ENCODE measurements around the gene SUPT20HL2.
"Not testable (repeated sequence)": the region's sequence is repeated elsewhere in the genome, so short reads cannot be mapped to it uniquely, and the experiment has no call there.

Gene SUPT20HL2

GRCh38 chrX:24335871-24336270 lies 22.0 kb upstream of the SUPT20HL2 start:
- Histone ChIP-seq H3K4me3 (ENCODE audit: low read length) (no peak overlapping the region), H3K27me3 (replicated peaks; ENCODE audit: control insufficient read depth, insufficient read depth, low read length) (peaks cover 4% of the 10 kb centered on the region), H3K4me1 (ENCODE audit: control insufficient read depth, insufficient read depth, low read length) (no peaks in the 10 kb centered on the region), H3K9ac (ENCODE audit: low read length) (no peak overlapping the region), H3K36me3 (ENCODE audit: control insufficient read depth, insufficient read depth, low read length, severe bottlenecking) (no peaks in the 10 kb centered on the region), H3K9me3 (ENCODE audit: control insufficient read depth, low read length) (no peaks in the 10 kb centered on the region)
- peak; percentile 24 for DNase-seq (ENCODE audit: low read depth)

GRCh38 chrX:24334461-24334860 lies 20.6 kb upstream of the SUPT20HL2 start:
- Histone ChIP-seq H3K4me1 (ENCODE audit: control insufficient read depth, insufficient read depth, low read length) (no peaks in the 10 kb centered on the region), H3K4me3 (ENCODE audit: low read length) (no peak overlapping the region), H3K36me3 (ENCODE audit: control insufficient read depth, insufficient read depth, low read length, severe bottlenecking) (no peaks in the 10 kb centered on the region), H3K9me3 (ENCODE audit: control insufficient read depth, low read length) (no peaks in the 10 kb centered on the region), H3K9ac (ENCODE audit: low read length) (no peak overlapping the region), H3K27me3 (replicated peaks; ENCODE audit: control insufficient read depth, insufficient read depth, low read length) (peaks cover 4% of the 10 kb centered on the region)
- no peak for DNase-seq (ENCODE audit: low read depth)

- H3K9ac ChIP-seq (ENCODE audit: low read length): no peak overlapping the region
- H3K4me3 ChIP-seq (ENCODE audit: low read length): no peak overlapping the region
- peaks cover 4% of the 10 kb centered on the region for H3K27me3 ChIP-seq (replicated peaks; ENCODE audit: control insufficient read depth, insufficient read depth, low read length)
- no peaks in the 10 kb centered on the region for H3K4me1 ChIP-seq (ENCODE audit: control insufficient read depth, insufficient read depth, low read length)
- H3K36me3 ChIP-seq (ENCODE audit: control insufficient read depth, insufficient read depth, low read length, severe bottlenecking): no peaks in the 10 kb centered on the region
- no peaks in the 10 kb centered on the region for H3K9me3 ChIP-seq (ENCODE audit: control insufficient read depth, low read length)
- peak; percentile 40 for DNase-seq (ENCODE audit: low read depth)
Measured at GRCh38 chrX:24333371-24333770, 19.5 kb upstream of the SUPT20HL2 start.

- no peak overlapping the region for H3K4me3 ChIP-seq (ENCODE audit: low read length)
- no peak overlapping the region for H3K9ac ChIP-seq (ENCODE audit: low read length)
- no peaks in the 10 kb centered on the region for H3K9me3 ChIP-seq (ENCODE audit: control insufficient read depth, low read length)
- peaks cover 4% of the 10 kb centered on the region for H3K27me3 ChIP-seq (replicated peaks; ENCODE audit: control insufficient read depth, insufficient read depth, low read length)
- peak; percentile 1 for DNase-seq (ENCODE audit: low read depth)
- no peaks in the 10 kb centered on the region for H3K36me3 ChIP-seq (ENCODE audit: control insufficient read depth, insufficient read depth, low read length, severe bottlenecking)
- no peaks in the 10 kb centered on the region for H3K4me1 ChIP-seq (ENCODE audit: control insufficient read depth, insufficient read depth, low read length)
Measured at GRCh38 chrX:24332878-24333277, 19.0 kb upstream of the SUPT20HL2 start.

DNA sequence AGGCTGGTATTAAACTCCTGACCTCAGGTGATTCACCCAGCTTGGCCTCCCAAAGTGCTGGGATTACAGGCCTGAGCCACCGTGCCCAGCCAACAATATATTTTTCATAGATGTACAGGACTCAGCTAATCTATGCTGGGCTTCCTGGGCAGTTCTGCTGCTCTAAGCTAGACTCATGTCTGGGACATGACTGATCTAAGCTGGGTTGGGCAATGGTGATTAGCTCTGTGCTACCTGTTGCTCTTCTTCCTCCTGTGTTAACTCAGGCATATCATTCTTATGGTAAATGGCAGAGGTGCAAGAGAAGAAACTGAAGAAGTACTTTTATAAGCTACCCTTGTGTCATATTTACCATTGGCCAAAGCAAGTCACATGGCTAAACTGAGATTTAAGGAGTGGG lies 11.4 kb upstream of the SUPT20HL2 start:
- no peak for DNase-seq (ENCODE audit: low read depth)
- Histone ChIP-seq H3K36me3 (ENCODE audit: control insufficient read depth, insufficient read depth, low read length, severe bottlenecking) (no peaks in the 10 kb centered on the region), H3K4me3 (ENCODE audit: low read length) (no peak overlapping the region), H3K9me3 (ENCODE audit: control insufficient read depth, low read length) (no peaks in the 10 kb centered on the region), H3K27me3 (replicated peaks; ENCODE audit: control insufficient read depth, insufficient read depth, low read length) (peaks cover 7% of the 10 kb centered on the region), H3K9ac (ENCODE audit: low read length) (no peak overlapping the region), H3K4me1 (ENCODE audit: control insufficient read depth, insufficient read depth, low read length) (no peaks in the 10 kb centered on the region)

DNA sequence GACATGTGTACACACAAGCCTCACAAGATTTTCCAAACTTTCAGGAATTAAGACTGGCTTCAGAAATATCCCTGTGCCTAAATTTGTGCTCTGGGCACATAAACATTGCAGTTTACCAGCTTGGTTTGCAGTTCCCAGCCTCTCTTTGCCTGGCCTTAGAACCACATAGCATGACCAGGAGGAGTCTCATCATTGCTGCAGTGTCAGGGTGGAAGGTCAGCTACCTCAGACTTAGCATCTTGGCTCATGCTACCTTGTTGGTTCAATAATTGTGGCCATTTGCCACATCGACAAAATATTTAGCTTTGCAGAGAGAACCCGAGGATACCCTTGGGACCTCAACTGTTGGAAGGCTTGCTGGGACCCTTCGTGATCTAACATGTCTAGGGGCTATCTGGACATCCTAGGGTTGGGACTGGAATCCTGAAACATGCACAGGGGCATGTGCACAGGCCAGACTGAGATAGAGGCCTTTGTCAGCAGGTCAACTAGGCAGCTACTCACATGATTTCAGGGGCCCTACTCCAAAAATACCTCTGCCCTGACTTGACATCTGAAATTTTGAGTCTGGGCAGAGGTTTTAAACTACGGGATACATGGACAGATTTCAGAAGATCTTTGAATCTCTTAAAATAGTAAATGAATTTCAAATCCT lies 8.0 kb upstream of the SUPT20HL2 start:
- no peak overlapping the region for H3K9ac ChIP-seq (ENCODE audit: low read length)
- H3K4me3 ChIP-seq (ENCODE audit: low read length): no peak overlapping the region
- no peaks in the 10 kb centered on the region for H3K4me1 ChIP-seq (ENCODE audit: control insufficient read depth, insufficient read depth, low read length)

DNA sequence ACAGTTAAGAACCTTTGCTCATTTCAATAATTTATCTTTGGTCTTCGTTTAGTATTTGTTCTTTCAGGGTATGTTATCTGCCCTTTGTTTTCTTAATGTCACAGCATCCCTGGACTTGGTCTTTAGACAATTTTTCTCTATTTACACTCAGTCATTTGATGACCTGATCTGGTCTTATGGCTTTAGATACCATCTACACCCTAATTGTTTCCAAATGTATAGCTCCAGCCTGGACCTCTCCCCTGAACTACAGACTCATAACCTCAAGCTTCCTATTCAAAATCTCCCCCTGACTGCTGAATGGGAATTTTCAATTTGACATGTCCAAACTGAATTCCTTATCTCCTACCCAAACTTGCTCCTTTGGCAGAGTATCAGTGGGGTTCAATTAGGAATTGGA lies 3.7 kb upstream of the SUPT20HL2 start:
- Histone ChIP-seq H3K9ac (ENCODE audit: low read length) (no peak overlapping the region), H3K36me3 (ENCODE audit: control insufficient read depth, insufficient read depth, low read length, severe bottlenecking) (no peaks in the 10 kb centered on the region), H3K27me3 (replicated peaks; ENCODE audit: control insufficient read depth, insufficient read depth, low read length) (peaks cover 9% of the 10 kb centered on the region), H3K4me3 (ENCODE audit: low read length) (no peak overlapping the region), H3K4me1 (ENCODE audit: control insufficient read depth, insufficient read depth, low read length) (no peaks in the 10 kb centered on the region), H3K9me3 (ENCODE audit: control insufficient read depth, low read length) (no peaks in the 10 kb centered on the region)
- no peak for DNase-seq (ENCODE audit: low read depth)

More for the DNA sequence above, 8.0 kb upstream of the SUPT20HL2 start:
- Histone ChIP-seq H3K36me3 (ENCODE audit: control insufficient read depth, insufficient read depth, low read length, severe bottlenecking) (no peaks in the 10 kb centered on the region), H3K9me3 (ENCODE audit: control insufficient read depth, low read length) (no peaks in the 10 kb centered on the region), H3K27me3 (replicated peaks; ENCODE audit: control insufficient read depth, insufficient read depth, low read length) (peaks cover 9% of the 10 kb centered on the region)
- no peak for DNase-seq (ENCODE audit: low read depth)

DNA sequence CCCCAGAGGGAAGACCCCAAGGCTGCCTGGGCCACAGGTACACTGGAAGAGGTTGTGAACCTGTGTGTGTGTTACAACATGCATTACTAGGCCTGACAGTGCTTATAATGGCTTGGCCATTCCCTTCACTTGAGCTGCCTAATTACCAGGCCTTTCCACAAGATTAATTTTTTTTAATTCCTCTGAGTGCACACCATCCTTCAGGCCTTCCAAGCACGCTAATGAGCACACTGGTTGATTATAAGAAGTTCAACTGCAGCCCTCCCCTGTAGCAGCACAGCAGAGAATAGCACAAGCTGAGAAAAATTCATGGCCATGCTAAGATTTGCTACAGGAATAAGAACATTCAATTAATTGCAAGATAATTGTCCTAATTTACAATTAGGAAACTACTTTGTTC lies 2.2 kb upstream of the SUPT20HL2 start:
- H3K27me3 ChIP-seq (replicated peaks; ENCODE audit: control insufficient read depth, insufficient read depth, low read length): peaks cover 5% of the 10 kb centered on the region
- no peaks in the 10 kb centered on the region for H3K36me3 ChIP-seq (ENCODE audit: control insufficient read depth, insufficient read depth, low read length, severe bottlenecking)
- no peak for DNase-seq (ENCODE audit: low read depth)
- H3K4me1 ChIP-seq (ENCODE audit: control insufficient read depth, insufficient read depth, low read length): no peaks in the 10 kb centered on the region
- H3K9ac ChIP-seq (ENCODE audit: low read length): no peak overlapping the region
- no peak overlapping the region for H3K4me3 ChIP-seq (ENCODE audit: low read length)
- no peaks in the 10 kb centered on the region for H3K9me3 ChIP-seq (ENCODE audit: control insufficient read depth, low read length)

DNA sequence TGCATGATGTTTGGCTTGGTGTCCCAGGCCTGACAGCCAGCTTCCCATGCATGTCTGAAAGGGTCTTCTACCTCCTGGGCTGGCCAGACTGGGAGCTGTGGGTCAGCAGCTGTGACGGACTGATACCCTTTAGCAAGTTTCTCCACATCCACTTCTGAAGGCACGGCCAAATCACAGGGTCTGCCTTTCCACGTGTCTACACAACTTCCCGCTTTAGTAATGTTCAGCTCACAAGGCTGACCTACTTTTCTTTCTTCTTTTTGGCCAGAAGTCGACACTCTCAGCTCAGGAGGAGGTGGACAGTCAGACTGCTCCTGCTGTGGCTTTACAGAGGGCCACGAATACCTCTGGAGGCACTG lies 1.6 kb downstream of the SUPT20HL2 start:
- H3K27me3 ChIP-seq (replicated peaks; ENCODE audit: control insufficient read depth, insufficient read depth, low read length): peaks cover 13% of the 10 kb centered on the region
- DNase-seq (ENCODE audit: low read depth); H3K4me1 ChIP-seq (ENCODE audit: control insufficient read depth, insufficient read depth, low read length); H3K9ac ChIP-seq (ENCODE audit: low read length); H3K4me3 ChIP-seq (ENCODE audit: low read length); H3K36me3 ChIP-seq (ENCODE audit: control insufficient read depth, insufficient read depth, low read length, severe bottlenecking); H3K9me3 ChIP-seq (ENCODE audit: control insufficient read depth, low read length): not testable (repeated sequence)

DNA sequence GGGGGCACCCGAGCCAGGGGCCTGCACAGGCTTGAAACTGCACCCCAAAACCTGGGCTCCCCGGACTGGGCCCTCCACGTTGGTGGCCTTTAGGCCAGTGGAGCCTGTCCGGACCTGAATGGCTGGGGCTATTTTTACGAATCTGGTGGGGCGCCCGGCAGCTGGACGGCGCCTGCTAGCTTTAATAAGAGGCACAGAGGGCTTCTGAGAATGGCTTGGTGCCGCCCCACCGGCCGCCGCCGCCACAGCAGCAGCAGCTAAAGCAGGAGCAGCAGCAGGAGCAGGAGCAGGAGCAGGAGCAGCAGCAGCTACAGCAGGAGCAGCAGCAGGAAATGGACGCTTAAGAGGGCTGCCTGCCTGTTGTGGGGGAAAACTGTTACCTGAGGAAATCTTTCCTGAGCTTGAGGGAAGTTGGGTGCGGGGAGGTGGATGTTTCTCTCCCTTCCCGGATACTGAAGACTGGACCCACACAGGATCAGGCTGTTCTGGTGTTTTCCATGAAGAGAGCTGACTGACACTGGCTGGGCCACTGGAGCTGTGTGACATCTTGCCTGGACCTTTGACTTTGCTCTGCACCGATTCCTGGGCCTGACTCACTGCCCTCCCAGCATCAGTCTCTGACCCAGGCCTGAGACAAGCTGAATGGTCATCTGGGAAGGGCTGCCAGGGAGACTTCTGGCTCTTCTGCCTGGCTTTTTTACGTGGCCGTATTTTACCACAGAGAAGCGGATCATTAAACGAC lies 2.2 kb downstream of the SUPT20HL2 start:
- not testable (repeated sequence) for H3K9ac ChIP-seq (ENCODE audit: low read length); H3K36me3 ChIP-seq (ENCODE audit: control insufficient read depth, insufficient read depth, low read length, severe bottlenecking); H3K9me3 ChIP-seq (ENCODE audit: control insufficient read depth, low read length); H3K4me1 ChIP-seq (ENCODE audit: control insufficient read depth, insufficient read depth, low read length); DNase-seq (ENCODE audit: low read depth); H3K4me3 ChIP-seq (ENCODE audit: low read length)
- peaks cover 13% of the 10 kb centered on the region for H3K27me3 ChIP-seq (replicated peaks; ENCODE audit: control insufficient read depth, insufficient read depth, low read length)

GRCh38 chrX:24310916-24311315 lies 3.0 kb downstream of the SUPT20HL2 start:
- DNase-seq (ENCODE audit: low read depth); H3K36me3 ChIP-seq (ENCODE audit: control insufficient read depth, insufficient read depth, low read length, severe bottlenecking); H3K9me3 ChIP-seq (ENCODE audit: control insufficient read depth, low read length); H3K9ac ChIP-seq (ENCODE audit: low read length); H3K4me1 ChIP-seq (ENCODE audit: control insufficient read depth, insufficient read depth, low read length); H3K4me3 ChIP-seq (ENCODE audit: low read length): not testable (repeated sequence)
- H3K27me3 ChIP-seq (replicated peaks; ENCODE audit: control insufficient read depth, insufficient read depth, low read length): peaks cover 16% of the 10 kb centered on the region

Measured in adipocyte (in vitro differentiated cells).